Right kidney (tissue), 1 donor: ENCODE data around the gene TWNK.
A peak's percentile ranks its signal among the peaks of the same experiment; 100 is the strongest.

Experiments used
- DNase-seq: peaks from one replicate; pipeline ENCODE4 v3.0.0-alpha.2; 2016

Gene TWNK

DNA sequence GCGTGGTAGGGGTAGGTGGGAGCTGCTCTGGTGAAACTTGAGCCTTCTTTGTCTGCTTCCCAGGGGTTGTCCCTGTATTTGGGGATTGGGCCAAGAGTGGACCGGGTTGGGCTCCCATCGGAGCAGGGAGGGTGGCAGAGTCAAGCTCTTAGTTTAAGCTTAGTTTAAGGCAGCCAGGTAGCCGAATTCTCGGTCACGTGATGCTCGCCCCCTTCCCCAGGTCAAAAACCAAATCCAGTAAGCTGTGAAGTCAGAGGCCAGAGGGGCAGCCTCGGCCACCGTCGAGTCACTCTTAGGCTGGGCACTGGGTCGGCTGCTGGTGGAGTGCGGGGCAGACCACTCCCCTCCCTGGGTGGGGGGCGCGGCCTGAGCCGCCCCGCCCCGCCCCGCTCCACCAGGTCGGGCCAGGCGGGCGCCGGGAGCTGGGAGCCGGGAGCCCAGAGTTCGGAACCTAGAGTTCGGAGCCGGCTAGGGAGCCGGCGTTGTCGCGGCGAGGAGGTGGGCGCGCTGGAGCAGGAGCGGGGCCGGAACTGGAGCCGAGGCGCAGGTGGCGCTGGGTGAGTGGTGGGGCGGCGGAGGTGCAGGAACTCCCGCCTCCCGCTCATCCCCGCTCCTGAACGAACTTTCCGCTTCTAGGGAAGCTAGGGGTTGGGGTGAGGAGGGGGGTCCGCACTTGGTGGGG, 9.5 kb downstream of the TWNK start:
- DNase-seq = peak; percentile 82

DNA sequence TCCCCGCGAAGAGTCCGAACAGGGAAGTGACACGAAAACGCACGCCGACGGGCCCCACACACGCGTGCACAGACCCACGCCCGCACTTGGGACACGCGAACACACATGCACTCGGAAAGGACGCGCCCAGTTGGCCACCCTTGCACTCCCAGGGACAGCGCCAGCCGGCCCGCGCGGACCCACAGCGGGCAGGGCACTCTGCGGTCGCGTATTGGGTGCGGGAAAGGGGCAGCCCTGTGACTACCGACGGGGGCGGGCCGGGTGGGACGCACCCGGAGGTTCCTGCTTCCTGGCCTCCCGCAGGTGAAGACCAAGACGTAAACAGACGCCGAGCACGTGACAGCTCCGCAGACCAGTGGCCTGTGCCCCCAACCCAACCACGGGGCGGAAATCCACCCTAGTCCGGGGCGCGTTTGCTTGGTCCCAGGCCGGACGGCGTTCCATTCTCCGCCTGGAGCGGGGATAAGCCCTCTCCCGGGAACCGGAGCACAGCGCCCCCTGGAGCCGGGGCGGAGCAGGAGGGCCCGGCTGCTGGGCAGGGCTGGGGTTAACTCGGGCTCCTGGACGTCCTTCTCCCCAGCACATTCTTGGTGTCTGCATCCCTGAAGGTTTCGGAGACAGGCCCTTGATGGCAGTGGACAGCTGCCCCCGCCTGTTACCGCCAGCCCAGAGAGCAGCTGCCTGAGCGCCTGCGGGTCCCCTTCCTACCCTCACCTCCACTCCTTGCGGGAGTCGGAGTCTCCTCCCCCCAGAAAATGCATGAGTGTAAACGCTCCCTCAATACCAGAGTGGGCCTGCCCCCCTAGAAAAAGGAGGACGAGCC, 10.2 kb downstream of the TWNK start:
- DNase-seq = peak; percentile 91

DNA sequence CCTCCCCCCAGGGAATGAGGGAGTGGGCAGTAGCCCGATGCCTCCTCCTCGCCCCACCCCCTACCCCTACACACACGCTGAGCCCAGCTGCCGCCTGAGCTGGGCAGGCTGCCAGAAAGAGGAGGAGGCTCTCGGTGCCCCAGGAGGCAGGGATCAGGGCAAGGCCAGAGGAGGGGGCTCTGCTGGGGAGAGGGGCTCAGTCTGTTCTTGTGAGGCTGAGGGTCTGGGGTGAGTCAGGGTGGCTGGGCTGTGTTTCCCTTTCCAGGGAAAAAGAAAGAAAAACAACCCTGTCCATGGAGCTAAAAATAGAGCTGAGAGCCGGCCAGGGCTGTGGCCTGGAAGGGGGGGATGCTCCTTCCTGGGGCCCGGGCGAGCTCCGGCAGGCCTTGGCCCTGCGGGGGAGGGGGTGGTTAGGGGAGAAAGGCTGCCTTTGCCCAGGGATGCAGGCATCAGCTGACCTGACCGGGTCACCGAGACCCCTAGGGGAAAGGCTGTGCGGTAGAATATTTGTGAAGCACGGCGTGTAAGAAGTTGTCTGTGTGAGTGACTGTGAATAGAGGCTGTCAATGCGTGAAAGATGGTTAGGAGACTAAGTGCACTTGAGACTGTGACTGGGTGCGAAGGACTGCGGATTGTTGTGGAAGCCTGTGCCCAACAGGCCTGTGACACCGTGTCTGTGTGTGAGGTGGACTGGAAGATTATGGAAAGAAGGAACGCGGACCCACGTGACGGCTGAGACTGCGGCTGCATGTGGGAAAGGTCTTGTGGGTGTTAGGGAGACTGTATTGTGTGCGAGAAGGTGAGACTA, 11.0 kb downstream of the TWNK start:
- DNase-seq = peak; percentile 94

DNA sequence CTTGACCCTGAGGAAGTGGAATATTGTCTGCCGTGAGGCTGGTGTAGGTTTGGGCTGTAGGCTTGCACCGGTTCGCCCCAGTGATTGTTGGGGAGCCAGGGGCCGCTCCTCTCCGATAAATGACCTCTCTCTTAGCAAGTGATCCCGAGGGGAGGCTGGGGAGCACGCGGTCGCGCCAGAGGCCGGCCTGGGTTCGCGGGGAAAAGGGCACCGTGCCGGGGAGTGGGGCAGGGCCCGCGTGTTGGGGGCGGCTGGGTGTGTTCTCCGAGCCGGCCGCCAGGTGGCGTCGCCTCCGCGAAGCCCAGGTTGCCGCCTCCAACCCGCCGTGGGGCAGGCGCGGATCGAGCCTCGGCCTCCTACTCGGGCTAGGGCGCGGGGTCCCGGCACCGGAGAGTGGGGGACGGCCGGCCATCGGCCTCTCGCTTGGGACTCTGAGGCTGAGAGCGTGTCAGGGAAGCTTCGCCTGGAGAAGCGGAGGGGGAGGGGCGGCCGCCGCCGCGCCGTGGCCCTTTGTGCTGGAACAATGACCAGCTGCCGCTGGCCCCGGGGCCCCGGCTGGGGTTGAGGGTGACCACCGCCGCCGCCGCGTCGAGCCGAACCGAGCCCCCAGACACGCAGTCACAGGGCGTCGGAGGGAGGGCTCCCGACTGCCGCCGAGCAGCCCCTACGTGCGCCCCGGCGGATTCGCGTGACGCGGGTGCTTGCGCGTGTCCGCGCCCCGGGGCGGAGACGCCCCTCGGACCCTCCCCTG, 11.8 kb downstream of the TWNK start:
- peak; percentile 98 for DNase-seq

DNA sequence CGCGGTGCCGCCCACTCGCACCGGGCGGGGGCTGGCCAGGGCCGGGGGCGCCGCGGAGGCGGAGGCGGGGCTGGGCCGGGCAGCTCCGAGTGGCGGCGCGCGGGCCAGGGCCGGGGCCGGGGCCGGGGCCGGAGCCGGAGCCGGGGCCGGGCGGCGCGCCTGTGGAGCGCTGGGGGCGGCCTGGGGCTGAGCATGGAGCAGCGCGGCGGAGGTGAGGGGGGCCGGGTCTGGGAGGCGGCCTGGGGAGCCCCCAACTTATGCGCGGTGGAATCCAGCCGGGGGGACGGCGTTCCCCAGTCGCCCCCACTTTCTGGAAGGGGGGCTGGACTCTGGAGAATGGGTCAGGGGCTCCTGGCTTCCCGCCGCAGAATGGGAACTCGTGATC, 12.4 kb downstream of the TWNK start, which contains the start of gene LZTS2:
Gene LZTS2, plus strand, starts transcription at position 67 of the 385 bp plus-strand sequence. CDS start 2,731 bp downstream, outside the sequence.
- DNase-seq = no peak

DNA sequence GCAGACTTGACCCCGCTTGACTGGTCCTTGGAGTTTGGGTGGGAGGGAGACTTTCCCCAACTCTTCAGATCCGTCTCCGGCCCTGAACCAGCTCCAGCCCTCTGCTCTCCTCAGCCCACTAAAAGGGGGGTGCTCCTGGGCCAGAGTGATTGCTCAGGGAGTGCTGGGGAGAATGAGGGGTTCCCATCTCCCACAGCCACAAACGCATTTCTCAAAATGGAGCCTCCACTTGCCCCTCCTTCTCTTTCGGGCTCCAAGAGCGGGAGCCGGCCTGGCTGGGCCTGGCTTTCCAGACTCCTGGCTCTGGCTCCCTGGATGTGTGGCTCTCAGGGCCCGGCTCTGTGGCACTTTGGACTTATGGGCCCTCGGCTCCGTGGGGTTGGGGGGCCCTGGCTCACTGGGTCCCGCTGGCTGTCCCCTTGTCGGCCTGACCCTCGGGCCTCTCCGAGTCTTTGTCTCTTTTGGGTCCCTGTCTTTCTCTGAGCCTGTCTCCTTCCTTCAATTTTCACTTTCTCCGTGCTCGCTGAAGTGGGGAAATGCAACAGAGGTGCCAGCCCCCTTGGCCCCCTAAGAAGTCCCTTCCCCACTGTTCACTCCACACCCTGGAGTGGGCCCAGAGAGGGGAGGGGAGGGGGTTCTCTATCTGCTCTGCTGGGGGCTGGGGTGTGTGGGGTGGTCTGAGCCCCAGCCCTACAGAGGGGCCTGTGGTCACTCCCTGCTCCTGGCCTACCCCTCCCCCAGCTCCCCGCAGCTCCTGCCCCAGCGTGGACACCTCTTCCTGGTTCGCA, 13.0 kb downstream of the TWNK start:
- peak; percentile 87 for DNase-seq

DNA sequence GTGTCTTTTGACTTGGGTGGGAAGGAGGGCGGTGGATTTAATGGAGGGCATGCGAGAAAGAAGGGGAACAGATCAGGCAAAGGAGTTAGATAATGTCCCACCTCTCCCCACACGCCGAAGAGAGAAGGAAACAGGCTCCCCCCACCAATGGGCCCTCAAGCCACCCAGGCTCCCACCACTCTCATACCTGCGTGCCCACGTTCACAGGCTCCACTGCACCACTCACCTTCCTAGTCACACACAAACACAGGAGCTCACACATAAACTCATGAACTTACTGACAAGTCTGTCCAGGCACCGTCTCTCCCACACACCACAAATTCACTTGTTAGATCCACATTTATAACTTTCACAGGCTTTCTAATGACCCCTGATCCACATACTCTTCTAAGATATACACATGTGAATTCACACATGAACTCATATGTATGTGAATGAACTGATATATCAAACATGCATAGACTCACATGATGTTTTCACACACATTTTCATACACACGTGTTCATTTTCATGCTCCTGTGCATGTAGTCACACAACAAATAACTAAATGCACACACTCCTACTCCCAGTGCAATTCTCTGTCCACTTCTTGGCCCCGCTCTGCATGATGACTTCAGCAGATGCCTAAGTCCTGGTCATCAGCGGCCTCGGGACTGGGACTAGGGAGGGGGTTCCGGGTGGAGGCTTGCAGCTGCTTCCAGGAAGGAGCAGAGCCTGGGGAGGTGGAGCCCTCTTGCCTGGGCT, 13.7 kb downstream of the TWNK start:
- peak; percentile 62 for DNase-seq

DNA sequence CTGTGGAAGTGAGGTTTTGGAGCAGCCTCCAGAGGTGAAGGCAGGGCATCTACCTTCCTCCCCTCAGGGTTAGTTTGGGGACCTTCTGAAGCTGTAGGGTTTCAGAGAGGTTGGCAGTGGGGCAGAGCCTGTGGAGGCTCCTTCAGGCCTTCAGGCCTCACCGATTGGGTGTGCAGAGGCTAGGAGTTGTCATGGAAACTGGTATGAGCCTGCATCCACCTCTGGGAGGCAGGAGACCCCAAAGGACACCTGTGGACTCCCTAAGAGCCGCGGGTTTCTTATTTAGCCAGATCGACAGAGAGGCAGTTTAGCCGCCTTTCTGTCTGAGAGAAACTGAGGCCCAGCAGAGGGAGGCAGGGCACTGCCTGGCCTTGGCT, 14.3 kb downstream of the TWNK start:
- DNase-seq = no peak

DNA sequence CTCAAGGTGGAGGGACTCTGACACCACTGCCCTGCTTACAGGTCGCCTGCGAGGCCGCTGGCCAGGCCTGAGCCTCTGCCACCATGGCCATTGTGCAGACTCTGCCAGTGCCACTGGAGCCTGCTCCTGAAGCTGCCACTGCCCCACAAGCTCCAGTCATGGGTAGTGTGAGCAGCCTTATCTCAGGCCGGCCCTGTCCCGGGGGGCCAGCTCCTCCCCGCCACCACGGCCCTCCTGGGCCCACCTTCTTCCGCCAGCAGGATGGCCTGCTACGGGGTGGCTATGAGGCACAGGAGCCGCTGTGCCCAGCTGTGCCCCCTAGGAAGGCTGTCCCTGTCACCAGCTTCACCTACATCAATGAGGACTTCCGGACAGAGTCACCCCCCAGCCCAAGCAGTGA, 15.1 kb downstream of the TWNK start:
- no peak for DNase-seq

DNA sequence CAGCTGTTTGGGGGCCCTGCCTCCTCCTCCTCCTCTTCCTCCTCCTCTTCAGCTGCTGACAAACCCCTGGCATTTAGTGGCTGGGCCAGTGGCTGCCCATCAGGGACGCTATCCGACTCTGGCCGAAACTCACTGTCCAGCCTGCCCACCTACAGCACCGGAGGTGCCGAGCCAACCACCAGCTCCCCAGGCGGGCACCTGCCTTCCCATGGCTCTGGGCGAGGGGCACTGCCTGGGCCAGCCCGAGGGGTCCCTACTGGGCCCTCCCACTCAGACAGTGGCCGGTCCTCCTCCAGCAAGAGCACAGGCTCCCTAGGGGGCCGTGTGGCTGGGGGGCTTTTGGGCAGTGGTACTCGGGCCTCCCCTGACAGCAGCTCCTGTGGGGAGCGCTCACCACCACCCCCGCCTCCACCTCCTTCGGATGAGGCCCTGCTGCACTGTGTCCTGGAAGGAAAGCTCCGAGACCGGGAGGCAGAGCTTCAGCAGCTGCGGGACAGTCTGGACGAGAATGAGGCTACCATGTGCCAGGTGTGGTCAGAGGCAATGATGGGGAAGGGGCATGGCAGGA, 16.4 kb downstream of the TWNK start:
- no peak for DNase-seq

DNA sequence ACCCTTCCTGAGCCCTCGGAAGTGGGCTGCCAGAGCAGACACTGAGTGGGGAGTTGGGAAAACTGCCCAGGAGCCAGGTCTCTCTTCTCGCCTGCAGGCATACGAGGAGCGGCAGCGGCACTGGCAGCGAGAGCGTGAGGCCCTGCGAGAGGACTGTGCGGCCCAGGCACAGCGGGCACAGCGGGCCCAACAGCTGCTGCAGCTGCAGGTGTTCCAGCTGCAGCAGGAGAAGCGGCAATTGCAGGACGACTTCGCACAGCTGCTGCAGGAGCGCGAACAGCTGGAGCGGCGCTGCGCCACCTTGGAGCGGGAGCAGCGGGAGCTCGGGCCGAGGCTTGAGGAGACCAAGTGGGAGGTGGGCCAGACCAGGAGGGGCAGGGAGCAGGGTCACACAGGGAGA, 18.0 kb downstream of the TWNK start:
- no peak for DNase-seq

DNA sequence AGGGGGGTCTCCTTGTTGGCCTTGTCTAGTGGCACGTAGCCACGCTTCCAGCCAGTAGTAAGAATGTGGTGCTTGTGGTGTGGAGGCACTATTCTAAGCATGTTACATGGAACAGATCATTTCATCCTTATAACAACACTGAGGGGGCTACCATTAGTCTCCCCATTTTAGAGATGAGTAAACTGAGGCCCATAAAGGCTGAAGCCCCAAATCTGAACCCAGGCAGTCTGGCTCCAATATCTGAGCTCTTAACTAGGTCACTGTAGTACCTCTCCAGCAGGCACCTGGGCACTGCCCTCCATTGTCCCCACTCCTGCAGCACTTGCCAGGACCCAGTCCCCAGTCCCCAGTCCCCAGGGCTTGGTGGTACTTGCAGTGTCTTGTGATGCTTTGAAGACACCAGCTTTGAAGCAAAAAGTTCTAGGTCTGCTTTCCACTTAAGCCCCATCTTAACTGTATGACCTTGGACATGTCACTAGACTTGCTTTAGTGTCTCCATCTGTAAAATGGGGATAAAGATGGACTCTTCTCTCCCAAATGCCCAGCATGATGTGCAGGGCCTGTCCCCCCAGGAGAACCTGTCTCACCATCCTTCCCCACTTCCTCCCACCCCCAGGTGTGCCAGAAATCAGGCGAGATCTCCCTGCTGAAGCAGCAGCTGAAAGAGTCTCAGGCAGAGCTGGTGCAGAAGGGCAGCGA, 18.7 kb downstream of the TWNK start:
- DNase-seq = no peak

DNA sequence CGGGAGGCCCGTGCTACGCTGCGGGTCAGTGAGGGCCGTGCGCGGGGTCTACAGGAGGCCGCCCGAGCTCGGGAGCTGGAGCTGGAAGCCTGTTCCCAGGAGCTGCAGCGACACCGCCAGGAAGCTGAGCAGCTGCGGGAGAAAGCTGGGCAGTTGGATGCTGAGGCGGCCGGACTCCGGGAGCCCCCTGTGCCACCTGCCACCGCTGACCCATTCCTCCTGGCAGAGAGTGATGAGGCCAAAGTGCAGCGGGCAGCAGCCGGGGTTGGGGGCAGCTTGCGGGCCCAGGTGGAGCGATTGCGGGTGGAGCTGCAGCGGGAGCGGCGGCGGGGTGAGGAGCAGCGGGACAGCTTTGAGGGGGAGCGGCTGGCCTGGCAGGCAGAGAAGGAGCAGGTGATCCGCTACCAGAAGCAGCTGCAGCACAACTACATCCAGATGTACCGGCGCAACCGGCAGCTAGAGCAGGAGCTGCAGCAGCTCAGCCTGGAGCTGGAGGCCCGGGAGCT, 19.3 kb downstream of the TWNK start:
- DNase-seq = no peak

DNA sequence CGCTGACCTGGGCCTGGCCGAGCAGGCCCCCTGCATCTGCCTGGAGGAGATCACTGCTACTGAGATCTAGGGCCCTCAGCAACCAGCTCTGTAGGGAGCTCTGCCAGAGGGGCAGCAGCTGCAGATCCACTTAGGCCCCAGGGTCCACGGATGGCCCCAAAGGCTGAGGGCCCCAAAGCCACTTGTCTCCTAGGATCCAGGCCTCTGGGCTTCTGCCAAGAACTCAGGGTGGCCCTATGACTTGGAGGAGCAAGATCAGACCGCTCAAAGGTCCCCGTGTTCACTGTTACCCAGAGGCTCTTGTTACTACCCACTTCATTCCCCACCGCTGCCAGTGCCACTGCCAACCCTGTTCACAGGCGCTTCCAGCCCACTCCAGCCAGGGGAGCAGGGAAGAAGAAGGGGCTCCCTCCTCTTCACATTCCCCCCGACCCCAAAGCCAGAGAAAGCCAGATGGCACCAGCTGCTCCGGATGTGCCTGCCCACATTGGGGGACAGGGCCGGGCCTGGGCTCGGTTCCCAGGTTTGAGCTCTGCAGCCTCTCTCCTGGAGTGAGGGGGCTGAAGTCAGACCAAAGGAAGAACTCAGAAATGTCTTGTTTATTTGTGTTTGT, 19.9 kb downstream of the TWNK start:
- no peak for DNase-seq

DNA sequence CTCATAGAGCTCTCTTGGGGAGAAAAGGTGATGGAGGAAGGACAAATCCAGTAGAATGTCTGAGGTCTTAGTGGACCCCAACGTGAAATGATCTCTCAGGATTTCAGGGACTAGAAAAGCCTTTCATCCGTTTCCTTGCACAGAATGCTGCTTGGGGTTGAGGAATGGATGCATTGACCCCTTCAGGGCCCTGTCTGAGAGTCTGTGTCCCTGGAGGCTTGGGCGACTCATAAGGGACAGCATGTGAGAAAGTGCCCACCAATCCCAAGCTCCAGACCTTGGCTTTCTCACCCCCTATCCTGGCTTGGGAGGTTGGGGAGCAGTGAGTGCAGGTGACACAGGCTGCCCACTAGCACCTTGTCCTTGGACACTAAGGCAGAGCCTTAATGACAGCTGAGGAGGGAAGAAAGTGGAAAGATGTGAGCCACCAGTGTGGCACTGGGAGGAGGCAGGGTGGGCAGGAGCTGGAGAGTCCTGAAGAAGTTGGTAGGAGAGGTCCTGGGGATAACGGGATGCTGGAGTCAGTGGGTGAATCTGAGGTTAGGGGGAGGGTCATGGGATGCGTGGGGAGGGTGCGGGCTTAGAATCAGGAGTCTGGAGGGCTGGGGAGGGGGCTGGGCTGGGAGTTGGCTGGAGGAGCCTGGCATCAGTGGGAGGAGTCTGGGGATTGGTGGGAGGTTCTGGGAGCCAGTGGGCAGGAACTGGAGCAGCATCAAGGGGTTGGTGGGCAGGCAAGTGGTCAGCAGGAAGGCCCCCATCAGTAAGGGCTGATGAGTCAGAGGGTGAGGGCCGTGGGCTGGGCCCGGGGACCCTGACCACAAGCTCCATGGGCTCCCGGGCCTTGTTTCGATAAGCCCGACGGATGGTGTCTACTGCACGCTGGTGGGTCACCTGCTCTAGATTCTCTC, 20.8 kb downstream of the TWNK start:
- DNase-seq = no peak

DNA sequence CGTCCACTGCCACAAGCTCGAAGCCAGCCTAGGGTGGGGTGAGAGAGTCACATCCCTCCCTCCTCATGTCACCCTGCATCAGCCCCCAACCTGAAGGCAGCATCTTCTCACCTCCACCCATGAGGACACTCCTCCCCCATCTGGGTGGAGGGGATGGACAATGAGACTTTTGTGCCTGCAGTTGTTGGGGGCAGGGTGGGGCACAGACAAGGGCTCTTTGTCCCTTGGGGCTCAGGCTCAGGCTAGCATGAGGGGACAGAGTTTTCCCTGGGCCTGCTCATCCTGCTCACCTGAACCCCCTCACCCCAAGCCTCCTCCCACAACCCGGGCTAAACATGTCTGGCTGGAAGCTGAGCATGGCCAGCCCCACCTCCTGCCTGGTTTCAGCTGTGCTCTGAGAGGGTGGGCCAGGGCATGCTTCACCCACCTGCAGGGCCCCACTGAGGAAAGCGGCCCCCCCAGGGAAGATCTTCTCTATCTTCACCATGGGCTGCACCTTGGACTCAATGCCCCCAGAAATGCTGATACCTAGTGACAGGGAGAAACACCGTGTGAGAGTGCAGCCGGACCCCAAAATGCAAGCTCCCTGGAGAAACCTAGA, 21.6 kb downstream of the TWNK start:
- DNase-seq = no peak

DNA sequence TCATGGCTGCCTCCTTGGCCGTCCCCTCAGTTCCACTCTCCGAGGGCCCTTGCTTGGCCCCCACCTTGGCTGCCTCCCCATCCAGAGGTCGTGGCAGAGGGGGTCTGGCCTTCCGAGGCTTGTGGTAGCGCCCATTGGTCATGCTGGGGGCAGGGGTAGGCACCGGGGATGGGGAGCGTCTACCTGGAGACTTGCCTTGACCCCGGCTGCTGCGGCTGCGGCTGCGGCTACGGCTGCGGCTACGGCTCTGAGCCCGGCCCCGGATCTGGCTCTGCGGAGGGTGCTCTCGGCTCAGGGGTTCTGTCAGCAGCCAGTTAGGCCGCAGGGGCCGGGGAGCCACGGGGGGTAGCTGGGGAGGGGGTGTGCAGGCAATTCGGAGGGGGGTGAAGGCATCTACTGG, 23.0 kb downstream of the TWNK start:
- DNase-seq = no peak
